ENCODE measurements around the gene SHISAL1.

The SHISAL1 gene

GRCh38 chr22:44341431-44342346 is 28.9 kb upstream of the SHISAL1 start:
- Histone ChIP-seq H3K9me3 (ENCODE audit: control insufficient read depth, insufficient read depth, low read length) (no peaks in the 10 kb centered on the region), H3K27ac (ENCODE audit: low read depth, low read length) (peak overlapping the region; percentile 66), H3K4me3 (ENCODE audit: low read depth, low read length) (no peak overlapping the region), H3K27me3 (ENCODE audit: control insufficient read depth, insufficient read depth, low read length) (0 out of 2 replicates have a peak, but pooled peaks cover under 1% of the 10 kb centered on the region), H3K4me1 (ENCODE audit: control insufficient read depth, insufficient read depth, low read length) (peaks cover 21% of the 10 kb centered on the region), H3K9ac (ENCODE audit: low read depth, low read length) (no peak overlapping the region), H3K36me3 (ENCODE audit: control insufficient read depth, insufficient read depth, low read length) (no peaks in the 10 kb centered on the region)

DNA sequence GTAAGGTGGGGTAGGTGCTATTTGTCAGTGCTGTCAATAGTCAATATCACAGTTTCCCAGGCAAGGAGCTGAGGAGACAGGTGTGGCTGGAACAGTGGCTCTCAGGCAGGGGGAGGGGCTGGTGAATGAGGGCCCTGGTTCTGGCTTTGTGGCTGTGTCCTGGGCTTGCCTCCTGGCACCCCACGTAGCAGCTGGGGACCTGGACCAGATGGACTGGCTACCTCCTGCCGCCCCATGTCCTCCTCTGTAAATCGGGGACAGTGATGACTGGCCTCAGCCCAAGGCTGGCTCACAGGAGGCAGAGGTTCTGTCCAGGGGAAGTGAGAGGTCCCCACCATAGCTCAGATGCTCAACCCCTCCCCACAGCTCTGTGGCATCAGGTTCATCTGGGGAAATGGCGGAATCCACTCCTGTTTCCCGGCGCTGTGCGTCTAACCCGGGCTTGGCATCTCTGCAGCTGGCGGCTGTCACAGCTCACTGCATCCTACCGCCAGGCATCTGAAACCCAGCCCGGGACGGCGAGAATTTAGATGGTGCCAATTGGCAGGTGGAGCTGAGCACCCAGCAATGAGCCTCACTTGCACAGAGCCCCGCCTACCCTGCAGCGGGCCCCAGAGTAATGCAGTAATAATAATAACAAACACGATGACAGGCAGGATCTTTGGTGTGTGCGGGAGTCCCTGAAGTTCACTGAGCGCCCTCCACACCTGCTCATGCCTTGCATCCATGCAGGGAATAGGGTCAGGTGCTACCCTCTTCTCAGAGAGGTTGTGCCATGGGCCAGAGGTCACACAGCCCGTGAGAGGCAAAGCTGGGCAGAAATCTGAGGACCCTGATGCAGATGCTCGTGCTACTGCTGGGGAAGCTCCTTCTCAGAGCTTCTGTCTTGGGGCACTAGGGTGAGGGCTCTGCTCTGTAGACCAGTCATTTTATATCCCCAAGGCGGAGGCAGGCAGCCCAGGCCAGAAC is 27.8 kb upstream of the SHISAL1 start:
- peaks cover 23% of the 10 kb centered on the region for H3K4me1 ChIP-seq (ENCODE audit: control insufficient read depth, insufficient read depth, low read length)
- H3K4me3 ChIP-seq (ENCODE audit: low read depth, low read length) = no peak overlapping the region
- H3K27me3 ChIP-seq (ENCODE audit: control insufficient read depth, insufficient read depth, low read length) = 0 out of 2 replicates have a peak, but pooled peaks cover 2% of the 10 kb centered on the region
- H3K36me3 ChIP-seq (ENCODE audit: control insufficient read depth, insufficient read depth, low read length) = no peaks in the 10 kb centered on the region
- no peak overlapping the region for H3K9ac ChIP-seq (ENCODE audit: low read depth, low read length)
- H3K9me3 ChIP-seq (ENCODE audit: control insufficient read depth, insufficient read depth, low read length) = no peaks in the 10 kb centered on the region
- no peak overlapping the region for H3K27ac ChIP-seq (ENCODE audit: low read depth, low read length)

GRCh38 chr22:44338906-44339305 is 26.2 kb upstream of the SHISAL1 start:
- Histone ChIP-seq H3K4me3 (ENCODE audit: low read depth, low read length) (no peak overlapping the region), H3K27me3 (ENCODE audit: control insufficient read depth, insufficient read depth, low read length) (0 out of 2 replicates have a peak, but pooled peaks cover 2% of the 10 kb centered on the region), H3K36me3 (ENCODE audit: control insufficient read depth, insufficient read depth, low read length) (no peaks in the 10 kb centered on the region), H3K4me1 (ENCODE audit: control insufficient read depth, insufficient read depth, low read length) (peaks cover 23% of the 10 kb centered on the region), H3K9ac (ENCODE audit: low read depth, low read length) (no peak overlapping the region), H3K9me3 (ENCODE audit: control insufficient read depth, insufficient read depth, low read length) (no peaks in the 10 kb centered on the region), H3K27ac (ENCODE audit: low read depth, low read length) (no peak overlapping the region)

GRCh38 chr22:44338177-44338810 is 25.5 kb upstream of the SHISAL1 start:
- H3K9me3 ChIP-seq (ENCODE audit: control insufficient read depth, insufficient read depth, low read length) = no peaks in the 10 kb centered on the region
- H3K27ac ChIP-seq (ENCODE audit: low read depth, low read length) = no peak overlapping the region
- no peaks in the 10 kb centered on the region for H3K36me3 ChIP-seq (ENCODE audit: control insufficient read depth, insufficient read depth, low read length)
- peaks cover 23% of the 10 kb centered on the region for H3K4me1 ChIP-seq (ENCODE audit: control insufficient read depth, insufficient read depth, low read length)
- peaks cover 6% of the 10 kb centered on the region for H3K27me3 ChIP-seq (ENCODE audit: control insufficient read depth, insufficient read depth, low read length)
- no peak overlapping the region for H3K4me3 ChIP-seq (ENCODE audit: low read depth, low read length)
- H3K9ac ChIP-seq (ENCODE audit: low read depth, low read length) = no peak overlapping the region

DNA sequence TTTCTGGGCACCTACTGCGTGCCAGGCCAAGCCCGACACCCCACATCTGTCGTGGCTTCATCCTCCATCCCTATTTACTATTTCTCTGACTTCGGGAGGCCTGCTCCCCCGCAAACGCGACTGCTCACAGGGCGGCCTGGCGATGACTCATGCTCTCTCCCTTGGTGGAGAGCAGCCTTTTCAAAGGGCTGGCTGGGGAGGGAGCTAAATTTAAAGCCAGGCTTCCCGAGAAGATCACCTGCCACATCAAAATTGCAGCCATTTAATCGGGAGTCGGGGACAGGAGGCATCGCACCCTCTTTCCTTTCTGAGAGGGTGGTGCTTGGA is 24.9 kb upstream of the SHISAL1 start:
- no peaks in the 10 kb centered on the region for H3K9me3 ChIP-seq (ENCODE audit: control insufficient read depth, insufficient read depth, low read length)
- H3K4me3 ChIP-seq (ENCODE audit: low read depth, low read length) = no peak overlapping the region
- no peak overlapping the region for H3K9ac ChIP-seq (ENCODE audit: low read depth, low read length)
- peaks cover 12% of the 10 kb centered on the region for H3K27me3 ChIP-seq (ENCODE audit: control insufficient read depth, insufficient read depth, low read length)
- H3K4me1 ChIP-seq (ENCODE audit: control insufficient read depth, insufficient read depth, low read length) = peaks cover 23% of the 10 kb centered on the region
- H3K36me3 ChIP-seq (ENCODE audit: control insufficient read depth, insufficient read depth, low read length) = no peaks in the 10 kb centered on the region
- peak overlapping the region; percentile 14 for H3K27ac ChIP-seq (ENCODE audit: low read depth, low read length)

- Histone ChIP-seq H3K36me3 (ENCODE audit: control insufficient read depth, insufficient read depth, low read length) (no peaks in the 10 kb centered on the region), H3K9ac (ENCODE audit: low read depth, low read length) (no peak overlapping the region), H3K27ac (ENCODE audit: low read depth, low read length) (no peak overlapping the region), H3K4me1 (ENCODE audit: control insufficient read depth, insufficient read depth, low read length) (peaks cover 25% of the 10 kb centered on the region), H3K9me3 (ENCODE audit: control insufficient read depth, insufficient read depth, low read length) (no peaks in the 10 kb centered on the region), H3K4me3 (ENCODE audit: low read depth, low read length) (no peak overlapping the region), H3K27me3 (ENCODE audit: control insufficient read depth, insufficient read depth, low read length) (peaks cover 17% of the 10 kb centered on the region)
Measured at GRCh38 chr22:44336962-44337677, 24.4 kb upstream of the SHISAL1 start.

DNA sequence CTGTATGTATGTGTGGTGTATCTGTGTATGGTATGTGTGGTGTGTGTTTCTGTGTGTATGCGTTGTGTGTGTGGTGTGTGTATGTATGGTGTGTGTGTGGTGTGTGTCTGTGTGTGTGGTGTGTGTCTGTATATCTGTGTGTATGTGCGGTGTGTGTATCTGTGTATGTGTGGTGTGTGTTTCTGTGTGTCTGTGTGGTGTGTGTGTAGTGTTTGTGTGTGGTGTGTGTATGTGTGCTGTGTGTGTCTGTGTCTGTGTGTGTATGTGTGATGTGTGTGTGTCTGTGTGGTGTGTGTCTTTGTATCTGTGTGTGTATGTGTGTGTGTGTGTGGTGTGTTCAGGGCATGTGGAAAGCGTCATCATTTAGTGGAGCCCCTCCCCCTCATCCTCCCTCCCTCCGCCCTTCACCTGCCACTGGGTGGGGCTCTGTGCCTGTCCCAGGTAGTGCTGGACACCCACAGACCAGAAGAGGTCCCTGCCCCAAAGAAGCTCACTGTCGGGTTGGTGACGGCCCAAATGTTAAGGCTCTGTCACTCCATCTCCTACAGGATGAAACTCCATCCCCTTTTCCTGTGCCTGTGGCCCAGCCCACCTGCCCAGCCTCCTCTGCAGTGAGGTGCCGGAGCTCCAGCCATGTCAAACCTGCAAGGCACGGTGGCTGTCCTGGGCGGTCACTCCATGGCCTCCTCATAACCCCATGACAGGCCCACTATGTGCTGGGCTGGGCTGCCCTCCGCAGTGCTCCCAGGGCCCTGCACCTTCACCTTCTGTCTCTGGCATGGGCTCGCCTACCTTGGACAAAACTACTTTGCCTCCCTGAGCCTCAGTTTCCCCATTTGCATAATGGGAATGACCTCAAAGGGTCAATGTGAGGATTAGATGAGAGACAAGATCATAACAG is 23.4 kb upstream of the SHISAL1 start:
- Histone ChIP-seq H3K9ac (ENCODE audit: low read depth, low read length) (no peak overlapping the region), H3K36me3 (ENCODE audit: control insufficient read depth, insufficient read depth, low read length) (no peaks in the 10 kb centered on the region), H3K27me3 (ENCODE audit: control insufficient read depth, insufficient read depth, low read length) (peaks cover 20% of the 10 kb centered on the region), H3K9me3 (ENCODE audit: control insufficient read depth, insufficient read depth, low read length) (no peaks in the 10 kb centered on the region), H3K4me1 (ENCODE audit: control insufficient read depth, insufficient read depth, low read length) (peaks cover 19% of the 10 kb centered on the region), H3K4me3 (ENCODE audit: low read depth, low read length) (no peak overlapping the region), H3K27ac (ENCODE audit: low read depth, low read length) (no peak overlapping the region)

DNA sequence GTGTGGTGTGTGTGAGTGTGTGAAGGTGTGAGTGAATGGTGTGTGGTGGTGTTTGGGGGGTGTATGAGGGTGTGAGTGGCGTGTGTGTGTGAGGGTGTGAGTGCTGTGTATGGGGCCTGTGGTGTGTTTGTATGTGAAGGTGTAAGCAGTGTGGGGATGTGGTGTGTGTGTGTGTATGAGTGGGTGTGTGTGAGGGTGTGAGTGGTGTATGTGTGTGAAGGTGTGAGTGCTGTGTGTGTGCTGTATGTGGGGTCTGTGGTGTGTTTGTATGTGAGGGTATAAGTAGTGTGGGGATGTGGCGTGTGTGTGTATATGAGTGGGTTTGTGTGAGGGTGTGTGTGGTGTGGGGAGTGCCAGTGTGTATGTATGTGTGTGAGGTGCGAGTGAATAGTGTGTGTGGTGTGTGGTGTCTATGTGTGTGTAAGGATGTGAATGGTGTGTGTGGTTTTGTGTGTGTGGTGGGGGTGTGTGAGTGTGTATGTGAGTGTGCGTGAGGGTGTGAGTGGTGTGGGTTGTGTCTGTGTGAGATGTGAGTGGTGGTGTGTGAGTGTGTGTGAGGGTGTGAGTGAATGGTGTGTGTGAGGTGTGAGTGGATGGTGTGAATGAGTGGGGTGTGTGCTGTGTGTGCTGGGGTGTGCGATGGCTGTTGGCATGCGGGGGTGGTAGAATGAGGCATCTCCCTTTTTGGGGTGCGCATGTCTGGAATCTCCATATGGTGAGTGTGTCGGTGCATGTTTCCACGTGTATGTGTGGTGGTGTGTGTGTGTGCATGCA is 22.5 kb upstream of the SHISAL1 start:
- Histone ChIP-seq H3K27me3 (ENCODE audit: control insufficient read depth, insufficient read depth, low read length) (peaks cover 29% of the 10 kb centered on the region), H3K27ac (ENCODE audit: low read depth, low read length) (no peak overlapping the region), H3K9me3 (ENCODE audit: control insufficient read depth, insufficient read depth, low read length) (no peaks in the 10 kb centered on the region), H3K4me3 (ENCODE audit: low read depth, low read length) (no peak overlapping the region), H3K4me1 (ENCODE audit: control insufficient read depth, insufficient read depth, low read length) (peaks cover 18% of the 10 kb centered on the region), H3K9ac (ENCODE audit: low read depth, low read length) (no peak overlapping the region), H3K36me3 (ENCODE audit: control insufficient read depth, insufficient read depth, low read length) (no peaks in the 10 kb centered on the region)

DNA sequence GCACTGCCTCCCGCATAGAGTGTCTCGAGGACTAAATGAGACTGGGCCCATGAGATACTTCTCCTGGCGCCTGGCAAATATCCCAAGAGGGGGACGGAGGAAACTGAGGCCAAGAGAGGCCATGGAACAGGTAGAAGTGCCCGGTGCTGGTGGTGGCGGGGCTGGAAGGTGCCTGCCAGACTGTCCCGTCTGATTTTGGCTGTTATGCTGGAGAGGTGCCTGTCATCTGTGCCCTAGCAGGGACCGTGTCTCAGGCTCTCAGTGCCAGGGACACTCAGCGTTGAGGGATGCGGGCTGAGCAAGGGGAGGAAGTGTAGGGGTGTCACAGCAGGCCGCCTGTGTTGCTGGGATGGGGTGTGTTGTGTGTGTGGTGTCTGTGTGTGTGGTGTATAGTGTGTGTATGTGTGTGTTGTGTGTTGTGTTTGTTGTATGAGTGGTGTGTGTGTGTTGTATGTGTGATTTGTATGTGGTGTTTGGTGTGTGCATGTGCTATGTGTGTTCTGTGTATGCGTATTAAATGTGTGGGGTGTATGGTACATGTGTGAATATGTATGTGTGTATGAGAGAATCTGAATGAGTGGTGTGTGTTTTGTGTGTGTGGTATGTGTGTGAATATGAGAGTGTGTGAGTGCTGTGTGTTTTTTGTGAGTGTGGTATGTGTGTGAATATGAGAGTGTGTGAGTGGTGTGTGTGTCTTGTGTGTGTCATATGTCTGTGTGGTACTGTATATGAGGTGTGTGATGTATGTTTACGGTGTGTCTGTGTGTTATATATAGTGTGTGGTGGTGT is 21.3 kb upstream of the SHISAL1 start:
- no peaks in the 10 kb centered on the region for H3K36me3 ChIP-seq (ENCODE audit: control insufficient read depth, insufficient read depth, low read length)
- no peak overlapping the region for H3K4me3 ChIP-seq (ENCODE audit: low read depth, low read length)
- H3K9me3 ChIP-seq (ENCODE audit: control insufficient read depth, insufficient read depth, low read length) = no peaks in the 10 kb centered on the region
- peaks cover 41% of the 10 kb centered on the region for H3K27me3 ChIP-seq (ENCODE audit: control insufficient read depth, insufficient read depth, low read length)
- peaks cover 18% of the 10 kb centered on the region for H3K4me1 ChIP-seq (ENCODE audit: control insufficient read depth, insufficient read depth, low read length)
- H3K9ac ChIP-seq (ENCODE audit: low read depth, low read length) = no peak overlapping the region
- no peak overlapping the region for H3K27ac ChIP-seq (ENCODE audit: low read depth, low read length)

Measured in HUES48 (cell line).